Tibial artery (tissue), 4 donors: ENCODE measurements around the gene ZFPM1.

Experiments
- DNase-seq, 2 donors: peaks; one replicate each; pipeline ENCODE4 v3.0.0-alpha.2; 2019
- H3K27ac ChIP-seq, 2 donors: fragments of 200-600 bp; sonication (generic) in 1 of 2; 1 replicate in 1 of 2; 2 replicates in 1 of 2; pipeline ENCODE4 v1.5.1; 2018 to 2019; ENCODE audit warnings: mild to moderate bottlenecking in 1 of 2
- H3K27me3 ChIP-seq, 2 donors: fragments of 200-600 bp; sonication (generic) in 1 of 2; one replicate each; pipeline versions ENCODE4 v1.5.1 to v1.6.0; 2016 to 2019
- H3K36me3 ChIP-seq, 3 donors: fragments of 200-600 bp; sonication (generic) in 2 of 3; one replicate each; pipeline ENCODE4 v1.5.1; 2016 to 2019; ENCODE audit warnings: mild to moderate bottlenecking in 2 of 3
- H3K4me1 ChIP-seq, 4 donors: fragments of 200-600 bp; sonication (generic) in 2 of 4; 1 replicate in 3 of 4; 2 replicates in 1 of 4; pipeline ENCODE4 v1.5.1; 2016 to 2019
- H3K4me3 ChIP-seq, 2 donors: fragments of 200-600 bp; sonication (generic) in 1 of 2; 1 replicate in 1 of 2; 2 replicates in 1 of 2; pipeline ENCODE4 v1.5.1; 2018 to 2019; ENCODE audit warnings: mild to moderate bottlenecking in 2 of 2
- H3K9me3 ChIP-seq, 3 donors: fragments of 200-600 bp; sonication (generic) in 1 of 3; one replicate each; pipeline ENCODE4 v1.5.1; 2016 to 2019
- CTCF ChIP-seq, 2 experiments: fragments of 200-600 bp in 1 of 2; fragments of 450-650 bp in 1 of 2; IDR thresholded peaks; one replicate each; pipeline ENCODE4 v1.5.1; 2017 to 2019; ENCODE audit warnings: antibody characterized with exemption in 2 of 2, mild to moderate bottlenecking in 1 of 2, moderate library complexity in 1 of 2
- intact Hi-C: fragments of 100-400 bp; cut with DNase I; formaldehyde crosslinking; loops from one replicate; pipeline ENCODE4 v1.15.0; 2023; ENCODE audit warnings: low total_unique reads

Gene ZFPM1

GRCh38 chr16:88508868-88509748, 56.0 kb downstream of the ZFPM1 start:
- H3K4me1 ChIP-seq = no peaks in the 10 kb centered on the region
- peaks cover 0 to 23% of the 10 kb centered on the region in 2 donors for H3K27me3 ChIP-seq
- H3K4me3 ChIP-seq = no peak overlapping the region
- H3K9me3 ChIP-seq = no peaks in the 10 kb centered on the region
- DNase-seq = no peak
- intact Hi-C loops = no loop called here
- no peak overlapping the region for H3K27ac ChIP-seq
- no peak for TF ChIP-seq CTCF (IDR thresholded peaks at IDR 0.05)
- H3K36me3 ChIP-seq = no peaks in the 10 kb centered on the region

- Histone ChIP-seq H3K4me3 (no peak overlapping the region), H3K4me1 (no peaks in the 10 kb centered on the region), H3K27me3 (peaks cover 0 to 29% of the 10 kb centered on the region in 2 donors), H3K27ac (no peak overlapping the region), H3K9me3 (no peaks in the 10 kb centered on the region), H3K36me3 (peaks cover 0 to under 1% (median 0%) of the 10 kb centered on the region in 3 donors)
- intact Hi-C loops = no loop called here
- no peak for TF ChIP-seq CTCF (IDR thresholded peaks at IDR 0.05)
- no peak for DNase-seq
Measured at GRCh38 chr16:88509749-88510069, 56.6 kb downstream of the ZFPM1 start.

- no peak for DNase-seq
- H3K27me3 ChIP-seq = peaks cover 0 to 34% of the 10 kb centered on the region in 2 donors
- H3K27ac ChIP-seq = no peak overlapping the region
- no peaks in the 10 kb centered on the region for H3K4me1 ChIP-seq
- intact Hi-C loops = no loop called here
- peaks cover 0 to 7% (median 0%) of the 10 kb centered on the region in 3 donors for H3K36me3 ChIP-seq
- TF ChIP-seq CTCF (IDR thresholded peaks at IDR 0.05) = no peak
- no peaks in the 10 kb centered on the region for H3K9me3 ChIP-seq
- H3K4me3 ChIP-seq = no peak overlapping the region
Measured at GRCh38 chr16:88510091-88510994, 57.3 kb downstream of the ZFPM1 start.

- H3K36me3 ChIP-seq = peaks cover 0 to 11% (median 0%) of the 10 kb centered on the region in 3 donors
- H3K4me3 ChIP-seq = no peak overlapping the region
- intact Hi-C loops = no loop called here
- TF ChIP-seq CTCF (IDR thresholded peaks at IDR 0.05) = no peak
- H3K4me1 ChIP-seq = no peaks in the 10 kb centered on the region
- H3K27me3 ChIP-seq = peaks cover 0 to 41% of the 10 kb centered on the region in 2 donors
- H3K9me3 ChIP-seq = no peaks in the 10 kb centered on the region
- no peak for DNase-seq
- H3K27ac ChIP-seq = no peak overlapping the region
Measured at GRCh38 chr16:88511060-88511459, 58.0 kb downstream of the ZFPM1 start.

GRCh38 chr16:88511906-88512305, 58.8 kb downstream of the ZFPM1 start:
- intact Hi-C loops = no loop called here
- peaks cover 0 to 49% of the 10 kb centered on the region in 2 donors for H3K27me3 ChIP-seq
- no peak overlapping the region for H3K4me3 ChIP-seq
- H3K27ac ChIP-seq = no peak overlapping the region
- peaks cover 0 to 11% (median 0%) of the 10 kb centered on the region in 3 donors for H3K36me3 ChIP-seq
- DNase-seq = no peak
- H3K9me3 ChIP-seq = no peaks in the 10 kb centered on the region
- H3K4me1 ChIP-seq = no peaks in the 10 kb centered on the region
- no peak for TF ChIP-seq CTCF (IDR thresholded peaks at IDR 0.05)
